OCI-LY1 (cell line): ENCODE measurements around the gene SLF1.

Experiments used
- H2AFZ ChIP-seq: fragments of 200-600 bp; sonication (generic), shearing (Covaris generic); 2 replicates; pipeline ENCODE4 v1.6.0; 2014; ENCODE audit warnings: antibody characterized with exemption, mild to moderate bottlenecking, low read length
- H3F3A ChIP-seq: fragments of 200-600 bp; sonication (generic), shearing (Covaris generic); 2 replicates; pipeline ENCODE4 v1.6.0; 2014; ENCODE audit warnings: mild to moderate bottlenecking, antibody characterized with exemption, low read length, moderate library complexity; ENCODE audit not compliant: insufficient read depth
- H3K27ac ChIP-seq: fragments of 200-600 bp; sonication (generic); 2 replicates; pipeline ENCODE4 v1.5.1; 2014; ENCODE audit warnings: low read length, mixed run types, mild to moderate bottlenecking, low read depth; ENCODE audit not compliant: poor library complexity, severe bottlenecking
- H3K27me3 ChIP-seq: fragments of 200-600 bp; sonication (generic); 2 replicates; pipeline ENCODE4 v1.6.0; 2014; ENCODE audit warnings: antibody characterized with exemption, mild to moderate bottlenecking, low read length, moderate library complexity; ENCODE audit not compliant: insufficient read depth
- H3K36me3 ChIP-seq: fragments of 200-600 bp; sonication (generic); 2 replicates; pipeline ENCODE4 v1.6.1; 2014; ENCODE audit warnings: mild to moderate bottlenecking, antibody characterized with exemption, low read length, moderate library complexity, mixed read lengths; ENCODE audit not compliant: insufficient read depth
- H3K4me1 ChIP-seq: fragments of 200-600 bp; sonication (generic); 2 replicates; pipeline ENCODE4 v1.5.1; 2014; ENCODE audit warnings: mild to moderate bottlenecking, low read length, moderate library complexity; ENCODE audit not compliant: insufficient read depth, severe bottlenecking
- H3K4me2 ChIP-seq: fragments of 200-600 bp; sonication (generic), shearing (Covaris generic); 2 replicates; pipeline ENCODE4 v1.6.1; 2014; ENCODE audit warnings: low read length
- H3K4me3 ChIP-seq: fragments of 200-600 bp; sonication (generic); 2 replicates; pipeline ENCODE4 v1.5.1; 2014; ENCODE audit warnings: low read length, low read depth, mild to moderate bottlenecking, mixed read lengths; ENCODE audit not compliant: poor library complexity, severe bottlenecking
- H3K79me2 ChIP-seq: fragments of 200-600 bp; shearing (Covaris generic); 2 replicates; pipeline ENCODE4 v1.6.1; 2016; ENCODE audit warnings: mixed run types, low read length, mixed read lengths; ENCODE audit not compliant: insufficient read depth
- H3K9ac ChIP-seq: fragments of 200-600 bp; sonication (generic), shearing (Covaris generic); 2 replicates; pipeline ENCODE4 v1.6.1; 2014; ENCODE audit warnings: mild to moderate bottlenecking, low read length, mixed read lengths
- H3K9me2 ChIP-seq: fragments of 200-600 bp; sonication (generic), shearing (Covaris generic); 2 replicates; pipeline ENCODE4 v1.6.1; 2014; ENCODE audit warnings: low read depth, mild to moderate bottlenecking, low read length, mixed read lengths
- H3K9me3 ChIP-seq: fragments of 200-600 bp; shearing (Covaris generic); 2 replicates; pipeline ENCODE4 v1.6.1; 2014; ENCODE audit warnings: low read length, mixed read lengths
- H4K20me1 ChIP-seq: fragments of 200-600 bp; sonication (generic), shearing (Covaris generic); 2 replicates; pipeline ENCODE4 v1.6.0; 2016; ENCODE audit warnings: mild to moderate bottlenecking, low read length; ENCODE audit not compliant: insufficient read depth
- EZH2 ChIP-seq: fragments of 200-600 bp; sonication (generic), shearing (Covaris generic); IDR thresholded peaks from 2 replicates; pipeline ENCODE4 v1.8.0; 2017; ENCODE audit warnings: borderline replicate concordance, mixed run types, mild to moderate bottlenecking, antibody characterized with exemption, low read length, moderate library complexity, mixed read lengths
- TF ChIP-seq, protein P1 (sequence below): fragments of 200-600 bp; sonication (generic), shearing (Covaris generic); IDR thresholded peaks from 2 replicates; pipeline ENCODE4 v1.5.1; 2017; ENCODE audit warnings: mild to moderate bottlenecking, antibody characterized with exemption, low read length, moderate library complexity, mixed read lengths

The SLF1 gene

DNA sequence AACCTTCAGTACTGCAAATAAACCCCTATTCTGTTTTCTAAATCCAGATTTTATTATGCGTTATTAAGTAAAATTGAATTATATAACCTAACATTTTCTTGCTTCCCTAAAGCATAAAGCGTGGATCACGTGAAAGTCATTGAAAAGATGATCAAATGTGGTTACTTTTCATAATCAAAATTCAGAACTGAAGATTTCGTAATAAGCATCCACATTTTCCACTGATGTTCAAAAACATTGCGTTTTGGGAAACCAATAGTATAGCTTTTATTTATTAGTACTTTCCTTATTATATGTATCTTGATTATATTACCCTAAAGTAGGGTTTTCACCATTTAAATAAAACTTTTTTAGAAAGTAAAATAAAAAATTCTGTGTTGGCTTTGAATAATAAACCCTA is 1.8 kb downstream of the SLF1 start:
- Histone ChIP-seq H3K4me3 (peak overlapping the region; percentile 77), H3K4me1 (peaks cover 54% of the 10 kb centered on the region), H3K27me3 (no peaks in the 10 kb centered on the region), H3K79me2 (peaks cover 58% of the 10 kb centered on the region), H4K20me1 (no peaks in the 10 kb centered on the region), H3K27ac (no peak overlapping the region), H3F3A (no peaks in the 10 kb centered on the region), H3K9me2 (no peaks in the 10 kb centered on the region), H3K4me2 (peak overlapping the region; percentile 95; the same call in 1 of the 2 replicates), H2AFZ (no peak overlapping the region), H3K36me3 (no peaks in the 10 kb centered on the region), H3K9me3 (no peaks in the 10 kb centered on the region), H3K9ac (no peak overlapping the region)
- TF ChIP-seq, protein P1, sequence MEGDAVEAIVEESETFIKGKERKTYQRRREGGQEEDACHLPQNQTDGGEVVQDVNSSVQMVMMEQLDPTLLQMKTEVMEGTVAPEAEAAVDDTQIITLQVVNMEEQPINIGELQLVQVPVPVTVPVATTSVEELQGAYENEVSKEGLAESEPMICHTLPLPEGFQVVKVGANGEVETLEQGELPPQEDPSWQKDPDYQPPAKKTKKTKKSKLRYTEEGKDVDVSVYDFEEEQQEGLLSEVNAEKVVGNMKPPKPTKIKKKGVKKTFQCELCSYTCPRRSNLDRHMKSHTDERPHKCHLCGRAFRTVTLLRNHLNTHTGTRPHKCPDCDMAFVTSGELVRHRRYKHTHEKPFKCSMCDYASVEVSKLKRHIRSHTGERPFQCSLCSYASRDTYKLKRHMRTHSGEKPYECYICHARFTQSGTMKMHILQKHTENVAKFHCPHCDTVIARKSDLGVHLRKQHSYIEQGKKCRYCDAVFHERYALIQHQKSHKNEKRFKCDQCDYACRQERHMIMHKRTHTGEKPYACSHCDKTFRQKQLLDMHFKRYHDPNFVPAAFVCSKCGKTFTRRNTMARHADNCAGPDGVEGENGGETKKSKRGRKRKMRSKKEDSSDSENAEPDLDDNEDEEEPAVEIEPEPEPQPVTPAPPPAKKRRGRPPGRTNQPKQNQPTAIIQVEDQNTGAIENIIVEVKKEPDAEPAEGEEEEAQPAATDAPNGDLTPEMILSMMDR: no peak
- TF ChIP-seq EZH2: no peak

DNA sequence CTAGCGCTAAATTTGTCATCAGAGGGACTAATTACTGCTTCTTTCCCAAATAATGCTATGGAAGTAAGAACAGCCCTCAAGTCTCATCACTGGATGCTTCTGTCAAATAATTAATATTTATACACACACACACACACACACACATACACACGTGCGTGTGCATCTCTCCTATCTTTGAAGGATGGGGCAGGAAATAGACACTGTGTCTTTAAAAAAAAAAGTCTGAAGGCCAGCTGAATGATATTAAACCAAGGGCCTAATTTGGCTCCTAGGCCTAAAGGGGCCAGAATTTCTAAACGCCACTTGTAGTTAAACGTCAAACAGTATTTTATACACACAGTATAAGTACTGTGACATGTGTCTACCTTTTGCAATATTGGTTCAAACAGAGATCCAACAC is 3.3 kb downstream of the SLF1 start:
- H3K27me3 ChIP-seq: no peaks in the 10 kb centered on the region
- no peaks in the 10 kb centered on the region for H4K20me1 ChIP-seq
- no peaks in the 10 kb centered on the region for H3K9me3 ChIP-seq
- H2AFZ ChIP-seq: no peak overlapping the region
- no peak overlapping the region for H3K27ac ChIP-seq
- H3K4me1 ChIP-seq: peaks cover 50% of the 10 kb centered on the region
- no peaks in the 10 kb centered on the region for H3K9me2 ChIP-seq
- H3K79me2 ChIP-seq: peaks cover 63% of the 10 kb centered on the region
- no peaks in the 10 kb centered on the region for H3K36me3 ChIP-seq
- H3K4me3 ChIP-seq: no peak overlapping the region
- TF ChIP-seq EZH2: no peak
- TF ChIP-seq, protein P1: no peak
- peak overlapping the region; percentile 20; the same call in 1 of the 2 replicates for H3K9ac ChIP-seq
- peak overlapping the region; percentile 38 for H3K4me2 ChIP-seq
- no peaks in the 10 kb centered on the region for H3F3A ChIP-seq

DNA sequence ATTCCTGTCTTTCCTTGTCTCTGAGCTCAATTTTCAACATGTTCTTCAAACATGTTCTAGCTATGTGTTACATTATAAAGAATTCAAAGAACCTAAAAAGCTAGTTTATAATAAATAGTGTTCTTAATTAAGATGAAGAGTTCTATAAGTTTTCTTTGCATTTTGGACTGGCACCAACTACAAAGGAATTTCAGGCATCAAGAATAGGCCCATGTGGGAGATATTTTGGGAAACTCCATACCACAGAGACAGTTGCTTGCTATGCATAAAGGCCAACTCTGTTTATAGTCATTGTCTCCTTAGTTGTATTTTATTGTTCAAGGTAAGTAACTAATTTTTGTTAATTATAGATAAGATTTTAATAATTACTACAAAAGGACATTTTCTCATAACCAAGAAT is 4.5 kb downstream of the SLF1 start:
- H3K9me2 ChIP-seq: no peaks in the 10 kb centered on the region
- no peak overlapping the region for H3K4me2 ChIP-seq
- H3K9ac ChIP-seq: no peak overlapping the region

More for the DNA sequence above, 4.5 kb downstream of the SLF1 start:
- Histone ChIP-seq H3K27ac (no peak overlapping the region), H3K4me3 (no peak overlapping the region), H3K36me3 (no peaks in the 10 kb centered on the region), H3F3A (no peaks in the 10 kb centered on the region), H3K79me2 (peaks cover 68% of the 10 kb centered on the region), H4K20me1 (no peaks in the 10 kb centered on the region), H3K4me1 (peaks cover 40% of the 10 kb centered on the region), H2AFZ (no peak overlapping the region), H3K27me3 (no peaks in the 10 kb centered on the region), H3K9me3 (no peaks in the 10 kb centered on the region)
- TF ChIP-seq EZH2: no peak
- TF ChIP-seq, protein P1: no peak
